WI38 (cell line): ENCODE results near the gene CNN3.

Experiments used
- H3K4me3 ChIP-seq: 2 replicates; pipeline ENCODE4 v1.5.1; 2011; ENCODE audit warnings: low read depth, mild to moderate bottlenecking, control low read depth, low read length
- TF ChIP-seq, protein P1 (sequence below): IDR thresholded peaks from 2 replicates; pipeline ENCODE4 v1.5.1; 2012; ENCODE audit warnings: low read depth, mild to moderate bottlenecking, control low read depth, low read length

Gene CNN3

DNA sequence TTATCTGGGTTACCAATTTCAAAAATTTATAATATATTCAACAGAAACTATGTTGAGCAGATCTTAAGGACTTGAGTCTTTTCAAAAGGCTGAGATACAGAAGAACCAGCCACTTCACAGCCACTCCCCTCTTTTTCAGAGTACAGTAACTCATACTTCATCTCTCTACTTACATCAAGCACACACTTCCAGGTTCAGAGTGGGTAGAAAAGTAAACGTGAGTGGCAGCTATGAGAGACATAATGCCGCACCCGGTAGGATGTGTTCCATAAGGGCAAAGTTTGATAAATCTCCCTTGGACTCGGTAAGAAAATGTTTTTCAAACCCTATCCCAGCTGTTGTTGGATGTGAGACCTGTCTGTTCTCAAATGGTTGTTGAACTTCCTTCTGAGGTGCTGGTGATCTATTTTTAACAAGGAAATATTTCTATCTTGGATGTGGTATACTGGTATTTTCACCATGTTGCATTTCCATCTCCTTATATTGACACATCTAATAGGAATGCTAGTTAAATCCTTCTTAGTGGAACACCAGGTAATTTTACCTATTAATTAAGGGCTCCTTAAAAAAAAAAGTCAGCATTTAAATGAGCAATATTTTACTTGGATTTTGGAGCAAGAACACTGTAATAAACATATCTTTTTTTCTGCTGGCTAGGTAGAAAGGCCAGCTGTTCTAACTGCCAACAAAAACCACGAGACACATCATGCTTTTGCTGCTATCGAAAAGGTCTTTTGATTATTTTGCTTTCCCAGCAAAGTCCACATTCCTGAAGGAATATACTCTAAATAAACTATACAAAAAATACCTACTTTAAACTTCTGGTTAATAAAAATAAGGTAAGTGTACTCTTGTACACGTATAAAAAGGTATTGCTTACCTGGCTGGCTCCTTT lies 28.2 kb downstream of the CNN3 start:
- H3K4me3 ChIP-seq = no peak overlapping the region
- TF ChIP-seq, protein P1, sequence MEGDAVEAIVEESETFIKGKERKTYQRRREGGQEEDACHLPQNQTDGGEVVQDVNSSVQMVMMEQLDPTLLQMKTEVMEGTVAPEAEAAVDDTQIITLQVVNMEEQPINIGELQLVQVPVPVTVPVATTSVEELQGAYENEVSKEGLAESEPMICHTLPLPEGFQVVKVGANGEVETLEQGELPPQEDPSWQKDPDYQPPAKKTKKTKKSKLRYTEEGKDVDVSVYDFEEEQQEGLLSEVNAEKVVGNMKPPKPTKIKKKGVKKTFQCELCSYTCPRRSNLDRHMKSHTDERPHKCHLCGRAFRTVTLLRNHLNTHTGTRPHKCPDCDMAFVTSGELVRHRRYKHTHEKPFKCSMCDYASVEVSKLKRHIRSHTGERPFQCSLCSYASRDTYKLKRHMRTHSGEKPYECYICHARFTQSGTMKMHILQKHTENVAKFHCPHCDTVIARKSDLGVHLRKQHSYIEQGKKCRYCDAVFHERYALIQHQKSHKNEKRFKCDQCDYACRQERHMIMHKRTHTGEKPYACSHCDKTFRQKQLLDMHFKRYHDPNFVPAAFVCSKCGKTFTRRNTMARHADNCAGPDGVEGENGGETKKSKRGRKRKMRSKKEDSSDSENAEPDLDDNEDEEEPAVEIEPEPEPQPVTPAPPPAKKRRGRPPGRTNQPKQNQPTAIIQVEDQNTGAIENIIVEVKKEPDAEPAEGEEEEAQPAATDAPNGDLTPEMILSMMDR = no peak

- TF ChIP-seq, protein P1 = no peak
- H3K4me3 ChIP-seq = no peak overlapping the region
Observed at GRCh38 chr1:94895518-94895917, 31.4 kb downstream of the CNN3 start.

GRCh38 chr1:94894630-94895029 lies 32.3 kb downstream of the CNN3 start:
- H3K4me3 ChIP-seq = no peak overlapping the region
- TF ChIP-seq, protein P1 = no peak

DNA sequence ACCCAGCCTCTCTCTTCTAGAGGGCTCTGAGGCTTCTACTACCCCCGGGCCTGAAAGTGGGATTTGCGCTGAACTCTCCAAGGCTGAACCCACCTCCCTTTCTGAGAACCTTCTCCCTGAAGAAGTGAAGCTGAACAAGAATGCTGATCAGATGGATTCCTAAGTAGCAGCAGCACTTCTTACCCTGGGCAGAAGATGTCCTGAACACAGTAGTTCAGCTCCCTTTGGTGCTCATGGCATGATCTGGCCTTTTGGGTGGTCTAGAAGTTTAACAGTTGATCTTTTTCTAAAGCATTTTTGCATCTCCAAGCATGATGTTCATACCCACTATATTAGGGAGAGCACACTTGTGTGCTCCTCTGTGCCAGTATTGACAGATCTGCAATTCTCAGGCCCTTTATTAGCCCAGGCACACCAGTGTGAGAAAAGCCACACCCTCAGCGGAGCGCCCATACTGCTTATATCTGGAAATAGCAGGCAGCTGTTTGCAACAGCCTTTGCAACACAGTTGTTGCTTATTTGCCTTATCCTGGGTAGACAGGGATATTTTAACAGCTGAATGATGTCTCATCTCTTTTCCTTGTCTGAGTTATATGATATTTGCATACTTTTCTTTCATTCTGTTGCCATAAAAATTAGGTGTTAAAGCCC lies 34.2 kb downstream of the CNN3 start:
- TF ChIP-seq, protein P1 = no peak
- H3K4me3 ChIP-seq = no peak overlapping the region

GRCh38 chr1:94888201-94888600 lies 38.7 kb downstream of the CNN3 start:
- no peak overlapping the region for H3K4me3 ChIP-seq
- TF ChIP-seq, protein P1 = no peak

DNA sequence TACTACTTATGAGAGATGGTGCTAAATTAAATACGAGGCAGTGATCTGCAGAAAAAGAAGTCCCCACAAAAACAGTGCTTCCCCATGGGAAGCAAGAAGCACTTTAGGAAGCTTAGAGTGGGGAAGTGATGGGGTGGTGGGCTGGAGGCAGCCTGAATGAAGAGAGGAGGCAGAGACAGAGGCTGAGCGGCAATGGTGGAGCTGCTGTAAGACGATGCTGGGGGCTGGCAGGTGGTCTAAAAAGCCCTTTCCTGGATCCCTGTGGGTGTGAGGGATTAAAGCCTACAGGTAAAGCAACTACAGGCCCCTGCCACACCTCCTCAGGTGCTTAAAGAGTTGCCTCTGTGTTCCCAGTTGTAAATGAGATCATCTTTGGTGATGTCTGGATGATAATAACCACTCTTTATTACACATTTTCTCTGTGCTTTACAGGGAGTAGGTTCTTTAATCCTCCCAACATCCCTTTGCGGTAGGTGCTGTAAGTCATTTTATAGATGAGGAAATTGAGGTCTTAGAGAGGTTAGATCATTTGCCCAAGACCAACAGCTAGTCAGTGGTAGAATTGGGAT lies 39.2 kb downstream of the CNN3 start:
- TF ChIP-seq, protein P1 = no peak

DNA sequence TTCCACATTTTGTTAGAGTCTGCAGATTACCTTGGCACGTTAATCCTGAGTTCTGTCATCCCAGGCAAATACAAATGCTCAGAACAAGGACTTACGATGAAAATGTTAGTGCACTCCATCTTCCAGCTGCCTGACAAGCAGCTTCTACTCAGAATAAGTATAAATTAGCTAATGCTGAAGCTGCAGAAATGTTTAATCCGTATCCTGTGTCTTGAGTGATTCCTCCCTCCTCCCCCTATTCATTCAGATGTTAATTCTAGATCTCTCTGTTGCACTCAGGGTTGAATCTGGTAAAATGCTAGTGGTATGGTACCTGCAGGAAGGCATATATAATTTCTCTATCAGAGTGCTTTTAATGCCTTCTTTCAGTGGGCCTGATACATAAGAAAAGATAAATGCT lies 39.8 kb downstream of the CNN3 start:
- no peak overlapping the region for H3K4me3 ChIP-seq
- TF ChIP-seq, protein P1 = no peak

More for the DNA sequence above, 39.2 kb downstream of the CNN3 start:
- H3K4me3 ChIP-seq = no peak overlapping the region
